ENCODE data around the gene KIFC3.
"Not testable (repeated sequence)": the region's sequence is repeated elsewhere in the genome, so short reads cannot be mapped to it uniquely, and the experiment has no call there.

The KIFC3 gene, protein sequence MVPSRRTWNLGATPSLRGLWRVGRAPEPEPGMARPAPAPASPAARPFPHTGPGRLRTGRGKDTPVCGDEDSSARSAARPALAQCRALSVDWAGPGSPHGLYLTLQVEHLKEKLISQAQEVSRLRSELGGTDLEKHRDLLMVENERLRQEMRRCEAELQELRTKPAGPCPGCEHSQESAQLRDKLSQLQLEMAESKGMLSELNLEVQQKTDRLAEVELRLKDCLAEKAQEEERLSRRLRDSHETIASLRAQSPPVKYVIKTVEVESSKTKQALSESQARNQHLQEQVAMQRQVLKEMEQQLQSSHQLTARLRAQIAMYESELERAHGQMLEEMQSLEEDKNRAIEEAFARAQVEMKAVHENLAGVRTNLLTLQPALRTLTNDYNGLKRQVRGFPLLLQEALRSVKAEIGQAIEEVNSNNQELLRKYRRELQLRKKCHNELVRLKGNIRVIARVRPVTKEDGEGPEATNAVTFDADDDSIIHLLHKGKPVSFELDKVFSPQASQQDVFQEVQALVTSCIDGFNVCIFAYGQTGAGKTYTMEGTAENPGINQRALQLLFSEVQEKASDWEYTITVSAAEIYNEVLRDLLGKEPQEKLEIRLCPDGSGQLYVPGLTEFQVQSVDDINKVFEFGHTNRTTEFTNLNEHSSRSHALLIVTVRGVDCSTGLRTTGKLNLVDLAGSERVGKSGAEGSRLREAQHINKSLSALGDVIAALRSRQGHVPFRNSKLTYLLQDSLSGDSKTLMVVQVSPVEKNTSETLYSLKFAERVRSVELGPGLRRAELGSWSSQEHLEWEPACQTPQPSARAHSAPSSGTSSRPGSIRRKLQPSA

DNA sequence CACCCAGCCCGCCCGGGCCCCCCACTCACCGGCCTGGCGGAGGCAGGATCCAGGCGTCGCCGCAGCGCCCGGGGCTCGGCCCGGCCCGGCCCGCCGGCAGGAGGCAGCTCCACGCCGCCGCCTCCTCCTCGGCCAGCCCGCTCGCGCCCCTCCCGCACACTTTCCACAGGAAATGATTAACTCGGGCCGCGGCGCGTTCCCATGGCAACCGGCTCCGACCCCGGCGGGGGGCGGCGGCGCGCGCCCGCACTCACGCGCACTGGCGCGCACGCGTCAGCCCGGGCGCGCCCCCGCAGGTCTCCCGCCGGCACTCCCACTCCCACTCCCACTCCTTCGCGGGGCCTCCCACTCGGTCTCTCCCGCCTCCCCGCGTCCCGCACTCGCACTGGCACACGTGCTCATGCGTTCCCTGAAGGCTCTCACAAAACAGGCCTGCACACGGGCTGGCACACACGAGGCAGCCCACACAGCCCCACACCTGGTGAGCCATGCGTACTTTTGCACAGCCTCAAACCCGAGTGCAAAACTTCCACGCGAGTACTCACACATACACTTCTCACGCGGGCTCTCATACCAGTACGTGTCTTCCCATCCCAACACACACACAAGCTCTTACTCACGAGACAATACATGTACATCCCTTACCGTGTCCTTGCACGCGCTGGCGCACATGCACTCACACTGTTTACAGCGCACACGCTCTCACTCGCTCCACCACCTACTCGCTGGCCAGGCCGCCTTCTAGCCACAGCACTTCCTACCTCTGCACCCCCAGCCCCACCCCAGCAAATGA, at the start of gene KIFC3:
Gene KIFC3 (minus strand): TSS at position 151 of the 793 bp plus-strand sequence. CDS start 4,248 bp downstream, outside the sequence.
- H3K27ac ChIP-seq = no peak within 1 kb of the TSS

GRCh38 chr16:57848181-57848580, 45.9 kb upstream of the KIFC3 start:
- TF ChIP-seq CTCF (conservative IDR thresholded peaks at IDR 0.05) (no peak), ZFX (IDR thresholded peaks at IDR 0.05) (no peak)
- no peak overlapping the region for H3K27ac ChIP-seq

More for the DNA sequence above, at the start of gene KIFC3:
- TF ChIP-seq CTCF (conservative IDR thresholded peaks at IDR 0.05) = no peak
- no peak for TF ChIP-seq ZFX (IDR thresholded peaks at IDR 0.05)

DNA sequence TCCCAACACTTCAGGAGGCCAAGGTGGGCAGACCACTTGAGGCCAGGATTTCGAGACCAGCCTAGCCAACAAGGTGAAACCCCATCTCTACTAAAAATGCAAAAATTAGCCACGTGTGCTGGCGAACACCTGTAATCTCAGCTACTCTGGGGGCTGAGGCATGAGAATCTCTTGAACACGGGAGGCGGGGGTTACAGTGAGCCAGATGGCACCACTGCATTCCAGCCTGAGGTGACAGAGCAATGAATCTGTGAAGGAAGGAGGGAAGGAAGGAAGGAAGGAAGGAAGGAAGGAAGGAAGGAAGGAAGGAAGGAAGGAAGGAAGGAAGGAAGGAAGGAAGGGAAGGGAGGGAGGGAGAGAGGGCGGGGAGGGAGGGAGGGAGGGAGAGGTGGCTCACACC, 44.6 kb upstream of the KIFC3 start:
- not testable (repeated sequence) for H3K27ac ChIP-seq

GRCh38 chr16:57846078-57846697, 43.9 kb upstream of the KIFC3 start:
- TF ChIP-seq CTCF (conservative IDR thresholded peaks at IDR 0.05) = no peak
- no peak for TF ChIP-seq ZFX (IDR thresholded peaks at IDR 0.05)
- H3K27ac ChIP-seq = no peak overlapping the region

GRCh38 chr16:57845115-57845514, 42.8 kb upstream of the KIFC3 start:
- no peak overlapping the region for H3K27ac ChIP-seq
- TF ChIP-seq ZFX (IDR thresholded peaks at IDR 0.05) (no peak), CTCF (conservative IDR thresholded peaks at IDR 0.05) (no peak)

DNA sequence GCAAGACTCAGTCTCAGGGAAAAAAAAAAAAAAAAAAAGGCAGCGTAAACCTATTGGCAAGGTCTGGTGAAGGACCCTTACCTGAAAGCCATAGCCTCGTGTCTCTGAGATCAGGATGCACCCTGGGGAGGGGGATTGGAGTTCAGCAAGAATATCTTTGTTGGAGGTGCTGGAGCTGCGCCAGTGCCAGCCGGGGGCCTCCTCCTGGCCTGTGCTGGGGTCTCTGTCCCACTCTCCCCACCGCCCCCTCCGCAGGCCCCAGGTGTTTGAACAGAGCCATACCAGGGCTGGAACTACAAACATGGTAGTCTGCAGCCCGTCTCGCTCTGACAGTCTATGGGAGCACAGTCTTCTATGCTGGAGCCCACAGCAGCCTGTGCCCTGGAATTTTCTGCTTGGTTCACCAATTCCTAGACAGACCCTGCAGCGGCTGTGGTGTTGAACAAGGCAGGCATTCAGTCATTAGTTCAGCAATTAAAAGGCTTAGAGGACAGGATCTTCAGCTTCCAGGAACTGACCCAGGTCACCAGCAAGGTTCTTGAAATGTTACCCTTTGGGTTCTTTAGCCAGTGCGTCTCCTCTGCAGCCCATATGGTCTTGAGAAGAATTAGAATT, 42.2 kb upstream of the KIFC3 start:
- H3K27ac ChIP-seq = no peak overlapping the region
- TF ChIP-seq ZFX (IDR thresholded peaks at IDR 0.05) (no peak), CTCF (conservative IDR thresholded peaks at IDR 0.05) (no peak)

GRCh38 chr16:57843400-57843799, 41.1 kb upstream of the KIFC3 start:
- TF ChIP-seq CTCF (conservative IDR thresholded peaks at IDR 0.05) (no peak), ZFX (IDR thresholded peaks at IDR 0.05) (no peak)
- no peak overlapping the region for H3K27ac ChIP-seq

Measured in C4-2B (cell line).